ENCODE data around the gene TMEM229B.

TMEM229B gene

GRCh38 chr14:67523764-67524633 lies 35.5 kb upstream of the TMEM229B start:
- no peak for TF ChIP-seq EP300 (IDR thresholded peaks at IDR 0.05; ENCODE audit: borderline replicate concordance)

GRCh38 chr14:67522270-67522669 lies 33.7 kb upstream of the TMEM229B start:
- TF ChIP-seq EGR1 (IDR thresholded peaks at IDR 0.05) (no peak), NFIC (IDR thresholded peaks at IDR 0.05) (no peak), CREB1 (IDR thresholded peaks at IDR 0.05; ENCODE audit: low read depth) (no peak), EP300 (IDR thresholded peaks at IDR 0.05; ENCODE audit: borderline replicate concordance) (no peak), TEAD4 (IDR thresholded peaks at IDR 0.05) (no peak), YY1 (IDR thresholded peaks at IDR 0.05; ENCODE audit: low read depth) (no peak), RAD21 (IDR thresholded peaks at IDR 0.05; ENCODE audit: low read depth) (no peak), FOXM1 (IDR thresholded peaks at IDR 0.05; ENCODE audit: borderline replicate concordance, low read depth) (no peak), REST (IDR thresholded peaks at IDR 0.05; ENCODE audit: low read depth) (no peak), ZBTB7A (IDR thresholded peaks at IDR 0.05; ENCODE audit: low read depth) (no peak), CEBPB (IDR thresholded peaks at IDR 0.05) (no peak), TCF12 (IDR thresholded peaks at IDR 0.05; ENCODE audit: low read depth) (no peak), TAF1 (IDR thresholded peaks at IDR 0.05; ENCODE audit: low read depth) (no peak)
- TF ChIP-seq, protein P1, sequence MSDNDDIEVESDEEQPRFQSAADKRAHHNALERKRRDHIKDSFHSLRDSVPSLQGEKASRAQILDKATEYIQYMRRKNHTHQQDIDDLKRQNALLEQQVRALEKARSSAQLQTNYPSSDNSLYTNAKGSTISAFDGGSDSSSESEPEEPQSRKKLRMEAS (IDR thresholded peaks at IDR 0.05), result no peak
- TF ChIP-seq, protein P2, sequence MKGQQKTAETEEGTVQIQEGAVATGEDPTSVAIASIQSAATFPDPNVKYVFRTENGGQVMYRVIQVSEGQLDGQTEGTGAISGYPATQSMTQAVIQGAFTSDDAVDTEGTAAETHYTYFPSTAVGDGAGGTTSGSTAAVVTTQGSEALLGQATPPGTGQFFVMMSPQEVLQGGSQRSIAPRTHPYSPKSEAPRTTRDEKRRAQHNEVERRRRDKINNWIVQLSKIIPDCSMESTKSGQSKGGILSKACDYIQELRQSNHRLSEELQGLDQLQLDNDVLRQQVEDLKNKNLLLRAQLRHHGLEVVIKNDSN (IDR thresholded peaks at IDR 0.05), result no peak

- no peak for TF ChIP-seq ZBTB7A (IDR thresholded peaks at IDR 0.05; ENCODE audit: low read depth)
These were observed 32.0 kb upstream of the TMEM229B start for GRCh38 chr14:67520482-67520881.

DNA sequence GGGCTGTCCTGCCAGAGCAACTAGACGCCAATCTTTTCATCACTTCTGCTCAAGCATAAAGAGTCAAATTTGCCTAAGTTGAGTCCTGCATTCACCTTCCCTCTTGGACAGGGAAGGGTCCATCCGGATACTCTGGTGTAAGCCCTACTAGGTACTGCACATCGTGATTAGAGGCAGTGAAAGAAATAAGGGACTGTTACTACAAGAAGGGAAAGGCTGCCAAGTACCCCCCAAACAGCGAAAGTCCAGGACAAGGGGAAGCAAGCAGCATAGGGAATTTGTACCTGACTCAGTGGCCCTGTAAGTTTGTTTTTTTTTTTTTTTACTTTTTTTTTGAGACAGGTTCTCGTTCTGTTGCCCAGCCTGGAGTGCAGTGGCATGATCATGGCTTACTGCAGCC lies 30.9 kb upstream of the TMEM229B start:
- no peak for TF ChIP-seq FOXM1 (IDR thresholded peaks at IDR 0.05; ENCODE audit: borderline replicate concordance, low read depth)
- TF ChIP-seq YY1 (IDR thresholded peaks at IDR 0.05; ENCODE audit: low read depth), result no peak
- TF ChIP-seq CEBPB (IDR thresholded peaks at IDR 0.05), result no peak
- TF ChIP-seq TAF1 (IDR thresholded peaks at IDR 0.05; ENCODE audit: low read depth), result no peak
- TF ChIP-seq EP300 (IDR thresholded peaks at IDR 0.05; ENCODE audit: borderline replicate concordance), result no peak
- no peak for TF ChIP-seq CREB1 (IDR thresholded peaks at IDR 0.05; ENCODE audit: low read depth)
- no peak for TF ChIP-seq TCF12 (IDR thresholded peaks at IDR 0.05; ENCODE audit: low read depth)
- TF ChIP-seq NFIC (IDR thresholded peaks at IDR 0.05), result no peak
- TF ChIP-seq ZBTB7A (IDR thresholded peaks at IDR 0.05; ENCODE audit: low read depth), result no peak
- no peak for TF ChIP-seq TEAD4 (IDR thresholded peaks at IDR 0.05)
- TF ChIP-seq, protein P2 (IDR thresholded peaks at IDR 0.05), result no peak
- TF ChIP-seq REST (IDR thresholded peaks at IDR 0.05; ENCODE audit: low read depth), result no peak
- TF ChIP-seq EGR1 (IDR thresholded peaks at IDR 0.05), result no peak
- TF ChIP-seq, protein P1 (IDR thresholded peaks at IDR 0.05), result no peak
- no peak for TF ChIP-seq RAD21 (IDR thresholded peaks at IDR 0.05; ENCODE audit: low read depth)

GRCh38 chr14:67517083-67517482 lies 28.6 kb upstream of the TMEM229B start:
- TF ChIP-seq RAD21 (IDR thresholded peaks at IDR 0.05; ENCODE audit: low read depth), result peak; percentile 32; the same call in 1 of the 2 replicates
- no peak for TF ChIP-seq TCF12 (IDR thresholded peaks at IDR 0.05; ENCODE audit: low read depth)

GRCh38 chr14:67516676-67517075 lies 28.2 kb upstream of the TMEM229B start:
- TF ChIP-seq EP300 (IDR thresholded peaks at IDR 0.05; ENCODE audit: borderline replicate concordance), result no peak
- TF ChIP-seq REST (IDR thresholded peaks at IDR 0.05; ENCODE audit: low read depth), result no peak
- TF ChIP-seq RAD21 (IDR thresholded peaks at IDR 0.05; ENCODE audit: low read depth), result no peak
